ENCODE results near the gene R3HDML.
A peak's percentile ranks its signal among the peaks of the same experiment; 100 is the strongest.

Gene R3HDML

GRCh38 chr20:44334709-44335108 is 2.1 kb upstream of the R3HDML start:
- Histone ChIP-seq H3K79me1 (ENCODE audit: low read length) (no peaks in the 10 kb centered on the region), H3K27ac (ENCODE audit: low read depth, low read length) (no peak overlapping the region), H3K18ac (ENCODE audit: low read length) (no peak overlapping the region), H2BK5ac (ENCODE audit: low read length) (no peak overlapping the region), H3K4me1 (ENCODE audit: control insufficient read depth, low read depth, low read length) (no peaks in the 10 kb centered on the region), H4K5ac (ENCODE audit: low read length) (no peak overlapping the region), H3K79me2 (ENCODE audit: control insufficient read depth, insufficient read depth, low read length) (no peaks in the 10 kb centered on the region), H3K23ac (ENCODE audit: low read length) (no peak overlapping the region), H3K9ac (ENCODE audit: low read length) (no peak overlapping the region), H3K4ac (ENCODE audit: low read depth, low read length) (no peak overlapping the region), H3K36me3 (ENCODE audit: control insufficient read depth, insufficient read depth, low read length) (no peaks in the 10 kb centered on the region), H2AK5ac (ENCODE audit: low read length) (no peak overlapping the region), H3K4me3 (ENCODE audit: low read length) (no peak overlapping the region), H2BK120ac (ENCODE audit: low read depth, low read length) (no peak overlapping the region), H3K4me2 (ENCODE audit: low read length) (no peak overlapping the region), H4K8ac (ENCODE audit: low read depth, low read length) (no peak overlapping the region), H2BK15ac (replicated peaks; ENCODE audit: low read depth) (no peak overlapping the region), H3K27me3 (ENCODE audit: insufficient read depth, low read length, poor library complexity) (no peaks in the 10 kb centered on the region), H3K56ac (ENCODE audit: low read length) (peak overlapping the region; percentile 42)
- DNase-seq = no peak
- WGBS (ENCODE audit: extremely low coverage, insufficient coverage, low lambda C conversion rate) = no CpG with 5 or more reads among the region's 4 CpGs

GRCh38 chr20:44335675-44336074 is 1.2 kb upstream of the R3HDML start:
- H3K18ac ChIP-seq (ENCODE audit: low read length) = no peak overlapping the region

GRCh38 chr20:44336086-44336485 is 757 bp upstream of the R3HDML start:
- no peaks in the 10 kb centered on the region for H3K36me3 ChIP-seq (ENCODE audit: control insufficient read depth, insufficient read depth, low read length)
- H2AK5ac ChIP-seq (ENCODE audit: low read length) = no peak overlapping the region
- no peak overlapping the region for H3K27ac ChIP-seq (ENCODE audit: low read depth, low read length)
- H3K27me3 ChIP-seq (ENCODE audit: insufficient read depth, low read length, poor library complexity) = no peaks in the 10 kb centered on the region
- no peak overlapping the region for H3K4me3 ChIP-seq (ENCODE audit: low read length)
- no peak overlapping the region for H3K9ac ChIP-seq (ENCODE audit: low read length)
- no peak overlapping the region for H3K23ac ChIP-seq (ENCODE audit: low read length)
- no peak overlapping the region for H3K4me2 ChIP-seq (ENCODE audit: low read length)
- no peaks in the 10 kb centered on the region for H3K79me2 ChIP-seq (ENCODE audit: control insufficient read depth, insufficient read depth, low read length)
- no peak overlapping the region for H2BK120ac ChIP-seq (ENCODE audit: low read depth, low read length)
- no peak overlapping the region for H2BK5ac ChIP-seq (ENCODE audit: low read length)
- H2BK15ac ChIP-seq (replicated peaks; ENCODE audit: low read depth) = no peak overlapping the region
- peak; percentile 71 for DNase-seq
- no peaks in the 10 kb centered on the region for H3K79me1 ChIP-seq (ENCODE audit: low read length)
- peak overlapping the region; percentile 46 for H3K56ac ChIP-seq (ENCODE audit: low read length)
- H4K5ac ChIP-seq (ENCODE audit: low read length) = no peak overlapping the region
- no peaks in the 10 kb centered on the region for H3K4me1 ChIP-seq (ENCODE audit: control insufficient read depth, low read depth, low read length)
- H4K8ac ChIP-seq (ENCODE audit: low read depth, low read length) = no peak overlapping the region
- H3K4ac ChIP-seq (ENCODE audit: low read depth, low read length) = no peak overlapping the region
- no peak overlapping the region for H3K18ac ChIP-seq (ENCODE audit: low read length)
- no CpG with 5 or more reads among the region's 15 CpGs for WGBS (ENCODE audit: extremely low coverage, insufficient coverage, low lambda C conversion rate)

More at GRCh38 chr20:44335675-44336074, 1.2 kb upstream of the R3HDML start:
- no peak overlapping the region for H2AK5ac ChIP-seq (ENCODE audit: low read length)
- no peak overlapping the region for H3K9ac ChIP-seq (ENCODE audit: low read length)
- no peak overlapping the region for H4K8ac ChIP-seq (ENCODE audit: low read depth, low read length)
- no peak overlapping the region for H2BK120ac ChIP-seq (ENCODE audit: low read depth, low read length)
- no peaks in the 10 kb centered on the region for H3K79me1 ChIP-seq (ENCODE audit: low read length)
- no peak overlapping the region for H3K4me3 ChIP-seq (ENCODE audit: low read length)
- no peak overlapping the region for H3K27ac ChIP-seq (ENCODE audit: low read depth, low read length)
- H3K79me2 ChIP-seq (ENCODE audit: control insufficient read depth, insufficient read depth, low read length) = no peaks in the 10 kb centered on the region
- no peak overlapping the region for H3K23ac ChIP-seq (ENCODE audit: low read length)
- no peak overlapping the region for H4K5ac ChIP-seq (ENCODE audit: low read length)
- no peaks in the 10 kb centered on the region for H3K4me1 ChIP-seq (ENCODE audit: control insufficient read depth, low read depth, low read length)
- no peak overlapping the region for H2BK15ac ChIP-seq (replicated peaks; ENCODE audit: low read depth)
- DNase-seq = no peak
- no peaks in the 10 kb centered on the region for H3K36me3 ChIP-seq (ENCODE audit: control insufficient read depth, insufficient read depth, low read length)
- H3K27me3 ChIP-seq (ENCODE audit: insufficient read depth, low read length, poor library complexity) = no peaks in the 10 kb centered on the region
- H3K56ac ChIP-seq (ENCODE audit: low read length) = no peak overlapping the region
- WGBS (ENCODE audit: extremely low coverage, insufficient coverage, low lambda C conversion rate) = no CpG with 5 or more reads among the region's 2 CpGs
- H2BK5ac ChIP-seq (ENCODE audit: low read length) = no peak overlapping the region
- H3K4me2 ChIP-seq (ENCODE audit: low read length) = no peak overlapping the region
- no peak overlapping the region for H3K4ac ChIP-seq (ENCODE audit: low read depth, low read length)

- no peaks in the 10 kb centered on the region for H3K36me3 ChIP-seq (ENCODE audit: control insufficient read depth, insufficient read depth, low read length)
- H2BK15ac ChIP-seq (replicated peaks; ENCODE audit: low read depth) = no peak overlapping the region
- H3K4ac ChIP-seq (ENCODE audit: low read depth, low read length) = no peak overlapping the region
- WGBS (ENCODE audit: extremely low coverage, insufficient coverage, low lambda C conversion rate) = no CpG with 5 or more reads among the region's 6 CpGs
- no peak overlapping the region for H2AK5ac ChIP-seq (ENCODE audit: low read length)
- no peak overlapping the region for H3K9ac ChIP-seq (ENCODE audit: low read length)
- no peak overlapping the region for H3K23ac ChIP-seq (ENCODE audit: low read length)
- no peaks in the 10 kb centered on the region for H3K79me1 ChIP-seq (ENCODE audit: low read length)
- no peaks in the 10 kb centered on the region for H3K79me2 ChIP-seq (ENCODE audit: control insufficient read depth, insufficient read depth, low read length)
- H3K4me3 ChIP-seq (ENCODE audit: low read length) = no peak overlapping the region
- no peaks in the 10 kb centered on the region for H3K4me1 ChIP-seq (ENCODE audit: control insufficient read depth, low read depth, low read length)
- H2BK120ac ChIP-seq (ENCODE audit: low read depth, low read length) = no peak overlapping the region
- H3K56ac ChIP-seq (ENCODE audit: low read length) = no peak overlapping the region
- H3K27me3 ChIP-seq (ENCODE audit: insufficient read depth, low read length, poor library complexity) = no peaks in the 10 kb centered on the region
- H2BK5ac ChIP-seq (ENCODE audit: low read length) = no peak overlapping the region
- no peak overlapping the region for H4K8ac ChIP-seq (ENCODE audit: low read depth, low read length)
- H4K5ac ChIP-seq (ENCODE audit: low read length) = no peak overlapping the region
- no peak overlapping the region for H3K27ac ChIP-seq (ENCODE audit: low read depth, low read length)
- DNase-seq = no peak
- H3K4me2 ChIP-seq (ENCODE audit: low read length) = no peak overlapping the region
- no peak overlapping the region for H3K18ac ChIP-seq (ENCODE audit: low read length)
Observed at GRCh38 chr20:44342248-44342647, 5.4 kb downstream of the R3HDML start.

- Histone ChIP-seq H3K56ac (ENCODE audit: low read length) (no peak overlapping the region), H3K4me2 (ENCODE audit: low read length) (no peak overlapping the region), H3K27ac (ENCODE audit: low read depth, low read length) (no peak overlapping the region), H3K36me3 (ENCODE audit: control insufficient read depth, insufficient read depth, low read length) (no peaks in the 10 kb centered on the region), H3K4me1 (ENCODE audit: control insufficient read depth, low read depth, low read length) (no peaks in the 10 kb centered on the region), H3K79me2 (ENCODE audit: control insufficient read depth, insufficient read depth, low read length) (no peaks in the 10 kb centered on the region), H4K5ac (ENCODE audit: low read length) (no peak overlapping the region), H2BK5ac (ENCODE audit: low read length) (no peak overlapping the region), H2AK5ac (ENCODE audit: low read length) (no peak overlapping the region), H3K23ac (ENCODE audit: low read length) (no peak overlapping the region), H4K8ac (ENCODE audit: low read depth, low read length) (no peak overlapping the region), H3K4me3 (ENCODE audit: low read length) (no peak overlapping the region), H2BK120ac (ENCODE audit: low read depth, low read length) (no peak overlapping the region), H3K4ac (ENCODE audit: low read depth, low read length) (no peak overlapping the region), H3K79me1 (ENCODE audit: low read length) (no peaks in the 10 kb centered on the region), H3K27me3 (ENCODE audit: insufficient read depth, low read length, poor library complexity) (no peaks in the 10 kb centered on the region), H3K18ac (ENCODE audit: low read length) (no peak overlapping the region), H2BK15ac (replicated peaks; ENCODE audit: low read depth) (no peak overlapping the region), H3K9ac (ENCODE audit: low read length) (no peak overlapping the region)
- no peak for DNase-seq
- no CpG with 5 or more reads among the region's 12 CpGs for WGBS (ENCODE audit: extremely low coverage, insufficient coverage, low lambda C conversion rate)
Observed at GRCh38 chr20:44343162-44343675, 6.4 kb downstream of the R3HDML start.

- Histone ChIP-seq H3K36me3 (ENCODE audit: control insufficient read depth, insufficient read depth, low read length) (no peaks in the 10 kb centered on the region), H3K23ac (ENCODE audit: low read length) (no peak overlapping the region), H2AK5ac (ENCODE audit: low read length) (no peak overlapping the region), H3K27ac (ENCODE audit: low read depth, low read length) (no peak overlapping the region), H3K79me1 (ENCODE audit: low read length) (no peaks in the 10 kb centered on the region), H3K9ac (ENCODE audit: low read length) (no peak overlapping the region), H3K18ac (ENCODE audit: low read length) (no peak overlapping the region), H4K5ac (ENCODE audit: low read length) (no peak overlapping the region), H3K4ac (ENCODE audit: low read depth, low read length) (no peak overlapping the region), H3K56ac (ENCODE audit: low read length) (no peak overlapping the region), H3K27me3 (ENCODE audit: insufficient read depth, low read length, poor library complexity) (no peaks in the 10 kb centered on the region), H2BK120ac (ENCODE audit: low read depth, low read length) (no peak overlapping the region), H2BK15ac (replicated peaks; ENCODE audit: low read depth) (no peak overlapping the region), H3K4me1 (ENCODE audit: control insufficient read depth, low read depth, low read length) (no peaks in the 10 kb centered on the region), H3K4me3 (ENCODE audit: low read length) (no peak overlapping the region), H4K8ac (ENCODE audit: low read depth, low read length) (no peak overlapping the region), H3K79me2 (ENCODE audit: control insufficient read depth, insufficient read depth, low read length) (no peaks in the 10 kb centered on the region), H3K4me2 (ENCODE audit: low read length) (no peak overlapping the region), H2BK5ac (ENCODE audit: low read length) (no peak overlapping the region)
- WGBS (ENCODE audit: extremely low coverage, insufficient coverage, low lambda C conversion rate) = no CpG with 5 or more reads among the region's 4 CpGs
- no peak for DNase-seq
Observed at GRCh38 chr20:44344723-44345122, 7.9 kb downstream of the R3HDML start.
